ENCODE data around the gene MINDY4. TPM values are rescaled to one million over a fixed set of nuclear protein-coding genes. Genes with fewer than 3 reads are reported as not detected.

The MINDY4 gene
- total RNA-seq, 2 experiments from 2014 or later, result 0.36 to 0.60 TPM

DNA sequence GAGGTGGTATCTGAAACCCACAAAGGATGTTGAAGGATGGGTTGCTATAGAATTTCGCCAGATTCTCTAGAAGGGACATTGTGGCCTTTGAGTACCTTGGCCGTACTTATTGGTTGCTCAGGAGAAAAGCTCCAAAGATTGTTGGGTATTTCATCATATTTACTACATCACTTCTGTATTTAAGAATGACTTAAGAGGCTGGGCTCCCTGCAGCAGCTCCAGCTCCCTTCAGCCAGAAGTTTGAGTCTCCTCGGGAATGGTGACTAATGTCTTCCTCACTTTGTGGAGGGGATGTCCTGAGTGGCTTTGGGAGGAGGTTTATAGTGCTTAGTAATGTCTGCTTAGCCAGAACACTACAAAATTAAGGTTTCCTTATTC is 18.1 kb downstream of the MINDY4 start:
- H3K4me1 ChIP-seq (ENCODE audit: insufficient read depth, low read length), result no peaks in the 10 kb centered on the region
- ChIA-PET POLR2A (no interaction called here), CTCF (no interaction called here)
- H3K9me3 ChIP-seq (ENCODE audit: control insufficient read depth in 1 of 2, insufficient read depth in 1 of 2, low read length in 2 of 2), result no peaks in the 10 kb centered on the region
- intact Hi-C loops (cut with DNase I, micrococcal nuclease), result no loop called here
- no peak overlapping the region for H3K27ac ChIP-seq (ENCODE audit: low read depth in 1 of 2, low read length in 2 of 2)
- DNase-seq, result no peak
- H3K9me3 Mint-ChIP-seq, result no peaks in the 10 kb centered on the region
- H3K36me3 ChIP-seq (ENCODE audit: insufficient read depth, low read length), result no peaks in the 10 kb centered on the region
- no peak for ATAC-seq (ENCODE audit: poor library complexity)
- H3K4me1 Mint-ChIP-seq (ENCODE audit: low read depth), result no peaks in the 10 kb centered on the region
- no peak overlapping the region for H3K27ac Mint-ChIP-seq
- no peaks in the 10 kb centered on the region for H3K36me3 Mint-ChIP-seq (ENCODE audit: low read depth)
- no peak overlapping the region for H3K4me3 ChIP-seq (ENCODE audit: low read length)
- no peak overlapping the region for H3K4me3 Mint-ChIP-seq
- no peaks in the 10 kb centered on the region for H3K27me3 Mint-ChIP-seq
- H3K27me3 ChIP-seq (ENCODE audit: control insufficient read depth in 1 of 2, insufficient read depth in 2 of 2, low read length in 2 of 2), result no peaks in the 10 kb centered on the region
- TF ChIP-seq, protein P1, sequence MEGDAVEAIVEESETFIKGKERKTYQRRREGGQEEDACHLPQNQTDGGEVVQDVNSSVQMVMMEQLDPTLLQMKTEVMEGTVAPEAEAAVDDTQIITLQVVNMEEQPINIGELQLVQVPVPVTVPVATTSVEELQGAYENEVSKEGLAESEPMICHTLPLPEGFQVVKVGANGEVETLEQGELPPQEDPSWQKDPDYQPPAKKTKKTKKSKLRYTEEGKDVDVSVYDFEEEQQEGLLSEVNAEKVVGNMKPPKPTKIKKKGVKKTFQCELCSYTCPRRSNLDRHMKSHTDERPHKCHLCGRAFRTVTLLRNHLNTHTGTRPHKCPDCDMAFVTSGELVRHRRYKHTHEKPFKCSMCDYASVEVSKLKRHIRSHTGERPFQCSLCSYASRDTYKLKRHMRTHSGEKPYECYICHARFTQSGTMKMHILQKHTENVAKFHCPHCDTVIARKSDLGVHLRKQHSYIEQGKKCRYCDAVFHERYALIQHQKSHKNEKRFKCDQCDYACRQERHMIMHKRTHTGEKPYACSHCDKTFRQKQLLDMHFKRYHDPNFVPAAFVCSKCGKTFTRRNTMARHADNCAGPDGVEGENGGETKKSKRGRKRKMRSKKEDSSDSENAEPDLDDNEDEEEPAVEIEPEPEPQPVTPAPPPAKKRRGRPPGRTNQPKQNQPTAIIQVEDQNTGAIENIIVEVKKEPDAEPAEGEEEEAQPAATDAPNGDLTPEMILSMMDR (IDR thresholded peaks at IDR 0.05), result no peak

DNA sequence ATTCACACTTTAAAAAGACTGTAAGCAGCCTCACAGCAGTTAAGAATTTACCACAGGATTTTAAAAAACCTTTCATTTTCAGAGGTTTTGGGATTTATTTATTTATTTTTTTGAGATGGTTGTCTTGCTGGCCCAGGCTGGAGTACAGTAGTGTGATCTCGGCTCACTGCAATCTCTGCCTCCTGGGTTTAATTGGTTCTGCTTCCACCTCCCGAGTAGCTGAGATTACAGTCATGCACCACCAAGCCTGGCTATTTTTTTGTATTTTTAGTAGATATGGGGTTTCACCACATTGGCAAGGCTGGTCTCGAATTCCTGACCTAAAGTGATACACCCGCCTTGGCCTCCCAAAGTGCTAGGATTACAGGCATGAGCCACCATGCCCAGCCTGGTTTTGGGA is 19.1 kb downstream of the MINDY4 start:
- Histone ChIP-seq H3K36me3 (ENCODE audit: insufficient read depth, low read length) (no peaks in the 10 kb centered on the region), H3K4me1 (ENCODE audit: insufficient read depth, low read length) (no peaks in the 10 kb centered on the region), H3K27me3 (ENCODE audit: control insufficient read depth in 1 of 2, insufficient read depth in 2 of 2, low read length in 2 of 2) (no peaks in the 10 kb centered on the region), H3K27ac (ENCODE audit: low read depth in 1 of 2, low read length in 2 of 2) (no peak overlapping the region), H3K9me3 (ENCODE audit: control insufficient read depth in 1 of 2, insufficient read depth in 1 of 2, low read length in 2 of 2) (no peaks in the 10 kb centered on the region), H3K4me3 (ENCODE audit: low read length) (no peak overlapping the region)
- intact Hi-C loops (cut with DNase I, micrococcal nuclease), result no loop called here
- no peak for DNase-seq
- H3K27me3 Mint-ChIP-seq, result no peaks in the 10 kb centered on the region
- ChIA-PET POLR2A (no interaction called here), CTCF (no interaction called here)
- TF ChIP-seq, protein P1 (IDR thresholded peaks at IDR 0.05), result no peak
- H3K4me1 Mint-ChIP-seq (ENCODE audit: low read depth), result peaks cover under 1% of the 10 kb centered on the region
- no peak for ATAC-seq (ENCODE audit: poor library complexity)
- H3K4me3 Mint-ChIP-seq, result no peak overlapping the region
- H3K27ac Mint-ChIP-seq, result no peak overlapping the region
- no peaks in the 10 kb centered on the region for H3K9me3 Mint-ChIP-seq
- no peaks in the 10 kb centered on the region for H3K36me3 Mint-ChIP-seq (ENCODE audit: low read depth)

DNA sequence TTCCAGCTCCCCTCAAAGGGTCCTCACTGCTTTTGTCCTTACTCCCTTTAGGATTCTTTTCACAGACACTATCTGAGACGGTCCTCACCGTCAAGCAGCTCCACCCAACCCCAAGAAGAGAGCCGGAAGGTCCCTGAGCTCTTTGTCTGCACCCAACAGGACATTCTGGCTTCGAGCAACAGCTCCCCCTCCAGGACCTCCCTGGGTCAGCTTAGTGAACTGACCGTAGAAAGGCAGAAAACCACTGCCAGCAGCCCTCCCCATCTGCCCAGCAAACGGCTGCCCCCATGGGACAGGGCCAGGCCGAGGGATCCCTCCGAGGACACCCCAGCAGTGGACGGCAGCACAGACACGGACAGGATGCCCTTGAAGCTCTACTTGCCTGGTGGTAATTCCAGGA is 19.9 kb downstream of the MINDY4 start:
- intact Hi-C loops (cut with DNase I, micrococcal nuclease), result no loop called here
- H3K36me3 ChIP-seq (ENCODE audit: insufficient read depth, low read length), result no peaks in the 10 kb centered on the region
- ATAC-seq (ENCODE audit: poor library complexity) (no peak), DNase-seq (no peak)
- no peak overlapping the region for H3K27ac Mint-ChIP-seq
- no peaks in the 10 kb centered on the region for H3K9me3 ChIP-seq (ENCODE audit: control insufficient read depth in 1 of 2, insufficient read depth in 1 of 2, low read length in 2 of 2)
- POLR2A ChIA-PET, result no interaction called here
- no peaks in the 10 kb centered on the region for H3K27me3 Mint-ChIP-seq
- no peak overlapping the region for H3K27ac ChIP-seq (ENCODE audit: low read depth in 1 of 2, low read length in 2 of 2)
- H3K4me1 ChIP-seq (ENCODE audit: insufficient read depth, low read length), result no peaks in the 10 kb centered on the region
- no peaks in the 10 kb centered on the region for H3K9me3 Mint-ChIP-seq
- H3K27me3 ChIP-seq (ENCODE audit: control insufficient read depth in 1 of 2, insufficient read depth in 2 of 2, low read length in 2 of 2), result no peaks in the 10 kb centered on the region
- H3K4me3 Mint-ChIP-seq, result no peak overlapping the region
- CTCF ChIA-PET, result no interaction called here
- TF ChIP-seq, protein P1 (IDR thresholded peaks at IDR 0.05), result no peak
- no peak overlapping the region for H3K4me3 ChIP-seq (ENCODE audit: low read length)
- peaks cover 8% of the 10 kb centered on the region for H3K4me1 Mint-ChIP-seq (ENCODE audit: low read depth)
- no peaks in the 10 kb centered on the region for H3K36me3 Mint-ChIP-seq (ENCODE audit: low read depth)

Data from CD4-positive, alpha-beta T cell (primary cell).